NOMO-1 treated with dmso at 0.1 percent for 144 hours (cell line): Measurements from ENCODE around the gene SMARCA4.

Experiments used
- DNase-seq: peaks from one replicate; lab custom pipeline; 2025; ENCODE audit not compliant: unreplicated experiment; lab: John Stamatoyannopoulos, UW

SMARCA4 gene

DNA sequence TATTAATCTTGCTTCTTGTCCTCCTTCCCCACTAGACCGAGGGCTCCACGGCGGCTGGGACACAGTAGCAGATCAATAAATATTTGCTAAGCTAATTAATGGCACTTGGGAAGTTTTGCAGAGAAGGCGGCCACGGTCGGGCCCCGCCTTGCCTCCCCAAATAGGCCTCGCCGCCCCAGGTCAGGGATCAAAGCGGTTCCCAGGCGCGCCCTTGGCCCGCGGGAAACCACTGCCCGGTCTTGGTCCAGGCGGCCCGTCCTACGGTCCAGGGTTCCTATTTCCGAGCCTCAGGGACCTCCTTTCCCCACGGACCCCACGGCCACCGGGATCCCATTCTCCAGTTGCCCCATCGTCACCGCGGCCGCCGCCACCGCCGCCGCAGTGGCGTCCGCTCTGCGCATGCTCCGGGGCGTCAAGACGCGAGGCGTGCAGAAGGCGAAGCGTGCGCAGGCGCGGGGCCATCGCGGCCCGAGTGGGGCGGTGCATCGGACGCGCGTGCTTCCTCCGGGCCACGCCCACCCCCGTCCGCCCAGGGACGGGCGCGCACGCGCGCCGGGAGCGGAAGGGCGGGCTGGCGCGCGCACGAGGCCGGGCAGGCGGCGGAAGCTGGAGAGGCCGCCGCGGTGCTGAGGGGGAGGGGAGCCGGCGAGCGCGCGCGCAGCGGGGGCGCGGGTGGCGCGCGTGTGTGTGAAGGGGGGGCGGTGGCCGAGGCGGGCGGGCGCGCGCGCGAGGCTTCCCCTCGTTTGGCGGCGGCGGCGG, at the start of gene SMARCA4:
SMARCA4 (plus strand) TSS at position 717 of the 759 bp plus-strand sequence. CDS start 23,122 bp downstream, outside the sequence.
- DNase-seq: peak; percentile 91

DNA sequence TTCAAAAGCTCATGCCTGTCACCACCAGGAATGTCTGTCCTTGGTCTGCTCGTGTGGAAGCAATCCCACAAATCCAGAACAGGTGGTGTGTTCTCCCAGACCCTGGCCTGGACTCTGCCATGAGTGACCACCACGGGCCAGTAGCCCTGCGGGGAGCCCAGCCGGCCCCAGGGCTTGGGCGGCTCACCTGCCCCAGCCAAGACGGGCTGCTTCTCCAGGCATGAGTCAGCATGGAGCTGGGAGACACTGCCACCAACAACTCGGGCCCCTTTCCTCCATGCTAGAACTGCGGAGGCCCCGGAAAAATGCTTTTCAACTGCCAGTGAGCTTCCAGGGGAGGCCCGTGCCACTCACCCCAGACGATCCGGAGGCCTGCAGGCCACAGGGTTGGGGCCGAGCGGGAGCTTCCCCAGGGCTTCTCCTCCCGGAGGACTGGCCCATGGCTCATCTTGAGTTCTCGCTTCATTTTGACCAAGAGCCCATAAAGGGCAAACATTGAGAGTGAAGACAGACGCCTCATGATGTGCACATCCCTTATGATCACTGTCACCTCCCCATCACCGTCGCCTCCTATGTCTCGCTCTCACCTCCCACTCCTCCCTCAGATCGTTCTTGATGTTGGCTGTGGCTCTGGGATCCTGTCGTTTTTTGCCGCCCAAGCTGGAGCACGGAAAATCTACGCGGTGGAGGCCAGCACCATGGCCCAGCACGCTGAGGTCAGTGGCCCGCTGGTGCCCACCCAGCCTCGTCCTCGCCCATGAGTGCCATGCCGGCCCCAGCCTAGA, 49.1 kb upstream of the SMARCA4 start:
- no peak for DNase-seq

DNA sequence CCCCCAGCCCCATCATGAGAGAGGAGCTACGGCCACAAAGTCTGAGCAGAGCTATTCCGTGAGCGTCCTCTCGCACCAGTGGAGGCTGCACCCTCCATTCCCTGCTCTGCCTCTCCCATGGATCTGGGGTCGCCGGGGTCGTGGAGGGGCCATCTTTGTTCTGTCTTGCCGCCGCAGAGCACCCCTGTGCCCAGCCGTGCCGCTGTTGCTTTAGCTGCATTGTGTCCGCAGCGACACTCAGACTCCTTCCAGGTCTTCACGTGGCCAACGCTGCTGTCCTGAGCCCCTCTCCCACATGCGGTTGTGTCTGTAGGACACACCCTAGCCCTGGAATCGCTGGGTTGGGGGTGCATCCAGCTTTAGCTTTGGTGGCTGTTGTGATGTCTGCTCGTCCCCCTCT, 48.2 kb upstream of the SMARCA4 start:
- no peak for DNase-seq

DNA sequence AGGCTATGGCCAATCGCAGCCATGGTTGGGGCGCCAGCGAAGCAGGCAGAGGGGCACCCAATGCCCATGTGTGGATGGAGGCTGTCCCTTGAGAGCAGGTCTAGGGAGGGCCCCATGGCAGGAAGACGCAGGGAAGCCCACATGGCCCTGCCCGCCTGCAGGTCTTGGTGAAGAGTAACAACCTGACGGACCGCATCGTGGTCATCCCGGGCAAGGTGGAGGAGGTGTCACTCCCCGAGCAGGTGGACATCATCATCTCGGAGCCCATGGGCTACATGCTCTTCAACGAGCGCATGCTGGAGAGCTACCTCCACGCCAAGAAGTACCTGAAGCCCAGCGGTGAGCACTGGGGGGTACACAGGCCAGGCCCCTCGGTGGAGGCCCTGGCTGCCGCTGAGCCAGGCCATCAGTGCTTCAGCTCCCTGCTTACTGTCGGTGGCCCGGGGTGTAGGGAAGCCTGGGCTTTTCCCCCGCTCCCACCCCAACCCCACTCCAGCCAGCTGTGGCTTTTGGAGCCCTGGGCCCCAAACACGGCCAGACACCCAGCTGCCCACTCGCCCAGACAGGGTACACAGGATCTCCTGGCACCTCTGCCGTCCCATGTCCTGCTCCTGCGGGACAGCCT, 47.0 kb upstream of the SMARCA4 start:
- no peak for DNase-seq

DNA sequence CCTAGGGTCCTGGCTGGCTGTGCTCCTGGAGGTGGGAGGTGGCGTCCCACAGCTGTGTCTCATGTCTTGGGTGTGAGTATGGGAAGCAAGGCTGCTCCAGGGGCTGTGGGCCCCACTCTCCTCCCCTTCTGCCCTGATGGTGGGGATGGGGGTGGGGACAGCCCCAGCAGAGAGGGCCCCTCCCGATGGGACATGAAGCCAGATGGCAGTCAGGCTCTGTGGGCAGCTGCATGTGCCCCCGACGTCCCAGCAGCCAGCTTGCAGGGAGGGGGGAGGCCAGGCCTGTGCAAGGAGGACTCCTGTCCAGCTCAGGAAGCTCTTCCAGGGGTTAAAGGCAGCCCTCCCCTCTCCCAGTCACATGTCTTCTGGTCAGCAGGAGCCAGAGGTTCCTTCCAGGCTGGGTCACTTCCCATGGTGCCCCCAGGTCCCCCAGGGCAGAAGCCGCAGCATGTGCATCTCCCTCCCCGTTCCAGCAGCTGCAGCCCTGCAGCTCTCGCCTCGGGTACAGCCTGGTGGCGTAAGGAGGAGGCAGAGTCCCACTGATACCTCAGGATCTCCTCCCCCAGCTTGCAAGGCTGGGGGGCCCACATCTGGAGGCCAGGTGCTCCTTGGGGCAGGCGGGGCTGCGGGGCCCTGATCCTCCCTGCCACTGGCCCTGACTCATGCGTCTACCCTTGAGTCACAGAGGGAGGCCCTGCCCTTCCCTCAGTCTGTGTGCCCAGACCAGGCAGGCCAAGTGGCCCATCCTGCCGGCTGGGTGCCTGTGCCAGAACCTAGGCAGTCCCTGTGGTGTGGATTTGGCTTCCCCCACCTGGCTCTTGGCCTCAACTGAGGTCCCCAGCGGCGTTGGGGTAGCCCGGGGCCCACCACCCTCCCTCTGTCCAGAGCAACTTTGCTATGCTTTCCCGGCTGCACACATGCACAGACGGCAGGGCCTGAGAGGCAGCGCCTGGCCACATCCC, 45.4 kb upstream of the SMARCA4 start:
- DNase-seq: no peak

DNA sequence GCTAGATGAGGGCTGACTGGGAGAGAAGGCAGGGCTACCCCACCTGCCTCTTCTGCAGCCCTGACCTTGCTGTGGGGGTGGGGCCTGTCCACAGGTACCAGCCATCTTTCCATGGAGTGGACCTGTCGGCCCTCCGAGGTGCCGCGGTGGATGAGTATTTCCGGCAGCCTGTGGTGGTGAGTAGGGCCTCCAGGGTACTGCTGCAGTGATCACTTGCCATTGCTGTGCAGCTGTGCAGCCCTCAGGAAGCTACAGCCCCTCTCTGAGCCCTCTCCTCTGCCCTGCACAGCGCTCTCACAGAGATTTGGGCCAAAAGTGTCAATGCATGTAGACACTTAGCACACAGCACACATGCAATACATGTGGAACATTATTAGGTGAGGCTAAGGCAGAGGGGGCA, 44.2 kb upstream of the SMARCA4 start:
- no peak for DNase-seq

DNA sequence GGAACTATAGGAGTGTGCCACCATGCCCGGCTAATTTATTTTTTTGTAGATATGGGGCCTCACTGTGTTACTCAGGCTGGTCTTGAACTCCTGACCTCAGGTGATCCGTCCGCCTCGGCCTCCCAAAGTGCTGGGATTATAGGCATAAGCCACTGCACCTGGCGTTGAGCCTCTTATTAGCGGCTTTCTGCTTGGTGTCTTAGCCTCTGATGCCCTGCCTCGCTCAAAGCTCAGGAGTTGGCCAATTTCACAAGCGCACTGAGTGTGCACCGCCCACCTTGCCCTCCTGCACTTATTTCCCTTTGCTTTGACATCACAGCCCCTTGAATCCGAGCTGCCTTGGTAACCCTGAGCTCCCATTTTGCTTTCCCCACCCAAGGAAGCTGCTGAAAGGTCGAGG, 42.5 kb upstream of the SMARCA4 start:
- DNase-seq: no peak

DNA sequence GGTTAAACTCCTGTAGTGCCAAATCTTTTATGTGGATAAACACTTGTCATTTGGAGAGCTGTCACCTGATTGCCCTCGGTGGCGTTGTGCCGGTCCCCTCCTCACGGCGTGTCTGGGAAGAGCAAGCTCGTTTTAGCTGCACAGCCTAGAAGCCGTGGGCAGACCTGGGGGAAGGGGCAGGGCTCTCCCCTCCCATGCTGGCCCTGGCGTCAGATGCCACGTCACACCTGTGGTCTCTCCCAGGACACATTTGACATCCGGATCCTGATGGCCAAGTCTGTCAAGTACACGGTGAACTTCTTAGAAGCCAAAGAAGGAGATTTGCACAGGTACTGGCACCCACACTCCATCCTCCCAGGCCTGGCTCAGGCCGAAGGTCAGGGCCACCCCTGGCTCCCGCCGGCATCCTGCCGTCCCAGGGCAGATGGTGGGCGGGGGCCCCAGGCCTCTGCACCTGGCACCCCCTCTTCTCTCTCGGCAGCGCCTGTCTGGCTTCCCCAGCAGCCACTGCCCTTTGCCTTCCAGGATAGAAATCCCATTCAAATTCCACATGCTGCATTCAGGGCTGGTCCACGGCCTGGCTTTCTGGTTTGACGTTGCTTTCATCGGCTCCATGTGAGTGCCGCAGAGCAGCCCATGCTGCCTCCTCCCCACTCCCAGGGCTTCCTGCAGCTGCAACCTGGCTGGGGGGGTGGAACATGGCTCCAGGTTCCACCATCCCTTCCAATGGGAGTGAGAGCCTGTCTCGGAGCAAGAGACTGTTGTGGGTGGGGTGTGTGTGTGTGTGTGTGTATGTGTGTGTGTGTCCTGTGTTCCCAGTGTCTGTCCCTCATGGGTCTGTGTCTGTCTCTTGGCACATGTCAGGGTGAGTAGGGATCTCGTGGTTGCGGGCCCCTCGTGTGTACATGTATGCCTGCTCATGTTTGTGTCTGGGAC, 41.2 kb upstream of the SMARCA4 start:
- DNase-seq: no peak

DNA sequence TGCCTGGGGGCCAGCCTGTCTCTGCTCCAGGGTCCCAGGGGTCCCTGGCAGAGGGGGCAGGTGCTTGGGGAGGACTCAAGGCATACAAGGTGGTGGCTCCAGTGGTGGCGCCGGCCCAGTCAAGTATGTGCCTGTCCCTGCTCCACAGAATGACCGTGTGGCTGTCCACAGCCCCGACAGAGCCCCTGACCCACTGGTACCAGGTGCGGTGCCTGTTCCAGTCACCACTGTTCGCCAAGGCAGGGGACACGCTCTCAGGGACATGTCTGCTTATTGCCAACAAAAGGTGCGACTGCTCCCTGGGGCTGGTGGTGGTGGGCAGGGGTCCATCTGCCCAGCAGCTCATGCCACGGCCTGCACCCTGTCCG, 40.6 kb upstream of the SMARCA4 start:
- DNase-seq: no peak

DNA sequence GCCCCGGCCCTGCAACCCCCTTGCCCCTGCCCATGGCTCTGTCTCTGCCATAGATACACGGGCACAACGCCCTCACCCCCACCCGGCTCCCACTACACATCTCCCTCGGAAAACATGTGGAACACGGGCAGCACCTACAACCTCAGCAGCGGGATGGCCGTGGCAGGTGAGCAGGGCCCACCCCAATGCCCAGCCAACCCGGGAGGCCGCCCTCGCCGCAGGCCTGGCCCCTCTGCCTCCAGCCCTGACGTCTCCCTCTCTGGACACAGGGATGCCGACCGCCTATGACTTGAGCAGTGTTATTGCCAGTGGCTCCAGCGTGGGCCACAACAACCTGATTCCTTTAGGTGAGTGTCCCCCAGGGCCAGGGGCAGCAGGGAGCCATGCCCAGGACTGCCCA, 40.0 kb upstream of the SMARCA4 start:
- no peak for DNase-seq

DNA sequence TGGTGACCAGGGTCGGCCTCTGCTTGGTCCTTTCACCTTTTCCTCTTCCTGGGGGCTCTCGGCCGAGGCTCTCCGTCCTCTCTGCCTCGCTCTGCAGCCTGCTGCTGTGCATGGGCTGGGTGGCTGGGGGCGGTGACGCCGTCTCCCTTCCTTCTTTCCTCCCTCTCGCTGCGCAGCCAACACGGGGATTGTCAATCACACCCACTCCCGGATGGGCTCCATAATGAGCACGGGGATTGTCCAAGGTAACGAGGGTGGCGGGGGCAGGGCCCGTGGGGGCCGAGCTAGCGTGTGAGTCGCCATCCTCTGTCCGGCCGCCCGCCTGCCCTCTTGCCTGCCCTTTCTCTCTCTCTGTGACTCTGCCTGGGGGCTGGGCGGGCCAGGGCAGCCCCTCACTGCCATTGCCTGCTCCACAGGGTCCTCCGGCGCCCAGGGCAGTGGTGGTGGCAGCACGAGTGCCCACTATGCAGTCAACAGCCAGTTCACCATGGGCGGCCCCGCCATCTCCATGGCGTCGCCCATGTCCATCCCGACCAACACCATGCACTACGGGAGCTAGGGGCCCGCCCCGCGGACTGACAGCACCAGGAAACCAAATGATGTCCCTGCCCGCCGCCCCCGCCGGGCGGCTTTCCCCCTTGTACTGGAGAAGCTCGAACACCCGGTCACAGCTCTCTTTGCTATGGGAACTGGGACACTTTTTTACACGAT, 39.5 kb upstream of the SMARCA4 start:
- DNase-seq: no peak

DNA sequence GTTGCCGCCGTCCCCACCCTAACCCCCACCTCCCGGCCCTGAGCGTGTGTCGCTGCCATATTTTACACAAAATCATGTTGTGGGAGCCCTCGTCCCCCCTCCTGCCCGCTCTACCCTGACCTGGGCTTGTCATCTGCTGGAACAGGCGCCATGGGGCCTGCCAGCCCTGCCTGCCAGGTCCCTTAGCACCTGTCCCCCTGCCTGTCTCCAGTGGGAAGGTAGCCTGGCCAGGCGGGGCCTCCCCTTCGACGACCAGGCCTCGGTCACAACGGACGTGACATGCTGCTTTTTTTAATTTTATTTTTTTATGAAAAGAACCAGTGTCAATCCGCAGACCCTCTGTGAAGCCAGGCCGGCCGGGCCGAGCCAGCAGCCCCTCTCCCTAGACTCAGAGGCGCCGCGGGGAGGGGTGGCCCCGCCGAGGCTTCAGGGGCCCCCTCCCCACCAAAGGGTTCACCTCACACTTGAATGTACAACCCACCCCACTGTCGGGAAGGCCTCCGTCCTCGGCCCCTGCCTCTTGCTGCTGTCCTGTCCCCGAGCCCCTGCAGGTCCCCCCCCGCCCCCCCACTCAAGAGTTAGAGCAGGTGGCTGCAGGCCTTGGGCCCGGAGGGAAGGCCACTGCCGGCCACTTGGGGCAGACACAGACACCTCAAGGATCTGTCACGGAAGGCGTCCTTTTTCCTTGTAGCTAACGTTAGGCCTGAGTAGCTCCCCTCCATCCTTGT, 38.8 kb upstream of the SMARCA4 start:
- no peak for DNase-seq

DNA sequence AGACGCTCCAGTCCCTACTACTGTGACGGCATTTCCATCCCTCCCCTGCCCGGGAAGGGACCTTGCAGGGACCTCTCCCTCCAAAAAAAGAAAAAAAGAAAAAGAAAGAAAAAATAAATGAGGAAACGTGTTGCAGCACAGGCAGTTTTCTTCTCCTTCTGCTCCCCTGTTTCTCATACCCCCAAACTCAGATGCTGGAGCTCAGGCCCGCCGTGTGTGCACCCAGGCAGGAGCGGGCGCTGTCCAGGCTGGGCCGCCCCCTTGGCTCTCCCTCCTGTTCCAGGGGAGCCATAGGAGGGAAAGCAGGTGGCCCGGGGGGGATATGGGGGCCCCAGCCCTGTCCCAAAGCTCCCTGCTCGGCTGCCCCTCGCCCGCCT, 38.2 kb upstream of the SMARCA4 start:
- DNase-seq: no peak

DNA sequence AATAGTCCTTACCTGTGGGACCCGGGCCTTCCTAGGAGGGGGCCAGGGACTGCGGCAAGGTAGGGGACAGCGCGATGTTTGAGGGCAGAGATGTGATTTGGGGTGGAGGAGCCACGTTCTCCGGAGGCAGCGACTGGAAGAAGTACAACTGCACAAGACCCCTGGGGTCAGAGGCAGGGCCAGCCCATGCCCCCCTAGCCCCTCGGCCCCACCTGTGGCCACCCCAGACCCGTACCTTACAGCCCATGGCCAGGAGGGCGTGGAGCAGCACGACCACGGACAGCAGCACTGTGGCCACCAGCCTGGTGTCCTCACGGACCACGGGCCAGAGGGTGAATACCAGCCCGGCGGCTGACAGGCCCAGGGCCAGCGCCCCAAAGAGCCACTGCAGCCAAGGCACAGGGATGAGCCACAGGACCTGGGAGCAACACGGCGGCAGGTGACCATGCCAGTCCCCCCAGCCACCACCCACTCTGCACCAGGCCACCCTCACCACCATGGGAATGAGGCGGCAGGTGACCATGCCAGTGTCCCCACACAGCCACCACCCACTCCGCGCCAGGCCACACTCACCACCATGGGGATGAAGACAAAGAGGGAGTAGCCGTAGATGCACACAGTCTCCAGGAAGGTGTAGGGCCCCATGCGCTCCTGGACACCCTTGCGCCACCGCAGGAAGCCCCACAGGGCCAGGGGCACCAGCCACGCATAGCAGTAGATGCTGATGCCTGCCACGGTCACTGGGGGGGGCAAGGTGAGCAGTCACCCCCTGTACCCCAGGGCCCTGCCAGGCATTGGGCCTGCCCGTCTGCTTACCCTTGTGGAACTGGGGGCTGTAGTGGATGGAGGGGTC, 37.3 kb upstream of the SMARCA4 start:
- no peak for DNase-seq

DNA sequence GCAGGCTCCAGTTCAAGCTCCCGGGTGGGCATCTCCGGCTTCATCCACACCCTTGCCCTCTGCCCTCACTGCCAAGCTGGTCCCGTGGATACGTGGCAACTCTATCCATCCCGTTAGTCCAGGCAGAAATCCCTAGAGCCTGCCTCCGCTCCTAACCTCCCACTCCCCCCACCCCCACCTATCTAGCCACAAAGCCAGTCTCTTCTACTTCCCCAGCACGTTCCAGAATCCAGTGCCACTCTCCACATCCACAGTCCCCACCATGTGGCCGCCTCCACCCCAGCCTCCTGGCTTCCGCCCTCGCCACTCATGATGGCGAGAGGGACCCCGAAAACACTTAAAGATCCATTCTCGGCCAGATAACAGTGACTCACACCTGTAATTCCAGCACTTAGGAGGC, 36.2 kb upstream of the SMARCA4 start:
- DNase-seq: no peak

DNA sequence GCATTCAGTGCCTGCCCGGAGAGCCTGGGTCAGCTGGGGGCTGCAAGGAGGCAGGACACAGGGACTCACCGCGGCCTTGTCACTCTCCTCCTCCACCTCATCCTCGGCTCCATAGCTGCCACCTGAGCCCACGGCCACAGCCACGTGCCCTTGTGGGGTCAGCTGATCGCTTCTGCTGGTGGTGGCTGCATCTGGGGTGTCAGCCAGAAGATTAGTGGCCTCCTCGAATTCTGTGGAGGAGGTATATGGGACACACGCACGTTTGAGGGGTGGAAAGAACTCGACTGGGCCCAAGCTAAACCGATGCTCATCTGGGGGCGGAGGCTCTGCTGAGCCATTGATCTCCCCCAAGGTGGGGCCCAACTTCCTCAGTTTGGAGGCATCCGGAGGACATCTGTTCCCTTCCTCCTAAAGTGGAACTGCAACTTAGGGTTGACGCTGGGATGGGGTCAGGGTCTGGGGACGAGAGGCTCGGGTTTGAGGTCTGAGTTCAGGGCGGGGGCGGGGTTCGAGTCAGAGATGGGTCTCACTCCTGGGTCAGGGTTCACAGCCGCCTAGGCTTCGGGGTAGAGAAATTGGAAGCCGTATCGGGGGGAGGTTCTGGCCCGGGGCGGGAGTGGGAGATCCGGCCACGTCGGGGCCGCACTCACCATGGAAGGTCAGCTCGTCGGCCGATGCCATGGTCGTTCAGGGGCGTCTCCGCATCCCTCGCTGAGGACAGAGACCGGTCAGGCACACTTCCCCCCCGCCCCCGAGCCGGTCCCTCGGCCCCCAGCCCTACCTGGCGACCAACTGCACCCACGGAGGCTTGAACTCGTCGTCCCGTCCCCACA, 32.9 kb upstream of the SMARCA4 start:
- peak; percentile 6 for DNase-seq
